Measurements from ENCODE around the gene MICAL2.

The MICAL2 gene

DNA sequence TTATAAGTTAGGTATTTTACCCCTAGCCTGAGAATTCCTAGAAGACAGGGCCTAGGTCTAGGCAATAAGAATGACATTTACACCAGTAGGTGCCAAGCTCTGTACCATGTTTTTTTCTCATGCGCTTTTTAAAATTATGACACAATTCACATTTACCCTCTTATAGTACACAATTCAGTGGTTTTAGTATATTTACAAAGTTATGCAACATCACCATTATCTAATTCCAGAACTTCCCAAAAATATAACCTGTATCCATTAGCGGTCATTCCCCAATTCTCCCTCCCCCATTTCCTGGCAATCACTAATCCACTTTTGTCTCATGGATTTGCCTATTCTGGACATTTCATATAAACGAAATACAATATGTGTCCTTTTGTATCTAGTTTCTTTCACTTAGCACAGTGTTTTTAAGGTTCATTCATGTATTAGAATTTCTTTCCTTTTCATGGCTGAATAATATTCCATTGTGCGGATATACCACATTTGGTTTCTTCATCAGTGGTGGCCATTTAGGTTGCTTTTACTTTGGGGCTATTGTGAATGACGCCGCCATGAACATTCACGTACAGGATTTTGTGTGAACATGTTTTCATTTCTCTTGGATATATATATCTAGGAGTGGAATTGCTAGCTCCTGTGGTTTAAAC is 92.4 kb downstream of the MICAL2 start:
- Histone ChIP-seq H3K36me3 (ENCODE audit: insufficient read depth, low read length) (peaks cover 46% of the 10 kb centered on the region), H3K27me3 (ENCODE audit: control insufficient read depth, insufficient read depth, low read length) (no peaks in the 10 kb centered on the region), H3K4me3 (ENCODE audit: low read length) (no peak overlapping the region), H3K9ac (ENCODE audit: low read depth, low read length) (no peak overlapping the region), H3K4me1 (ENCODE audit: control insufficient read depth, insufficient read depth, low read length) (peaks cover 54% of the 10 kb centered on the region), H3K4me2 (ENCODE audit: low read length) (no peak overlapping the region), H3K9me3 (replicated peaks; ENCODE audit: low read length) (no peaks in the 10 kb centered on the region)

DNA sequence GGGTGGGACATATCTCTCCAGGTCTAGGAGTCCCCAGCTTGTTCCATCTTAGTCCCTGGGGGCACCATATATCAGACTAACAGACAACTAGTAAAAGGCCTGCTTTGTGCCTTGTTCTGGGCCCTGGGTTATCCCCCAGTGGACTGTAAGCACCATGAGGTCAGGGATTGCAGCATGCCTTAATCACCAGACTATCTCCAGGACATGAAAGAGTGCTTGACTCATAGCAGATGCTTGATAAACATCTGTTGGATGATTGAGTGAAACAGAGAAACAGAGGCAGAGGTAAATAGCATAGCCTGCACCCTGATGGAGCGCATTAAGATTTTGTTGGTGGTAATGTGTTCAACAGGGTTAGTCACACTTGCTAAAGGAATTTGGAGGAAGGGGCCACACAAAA is 94.1 kb downstream of the MICAL2 start:
- Histone ChIP-seq H3K4me2 (ENCODE audit: low read length) (no peak overlapping the region), H3K4me3 (ENCODE audit: low read length) (no peak overlapping the region), H3K9me3 (replicated peaks; ENCODE audit: low read length) (no peaks in the 10 kb centered on the region), H3K36me3 (ENCODE audit: insufficient read depth, low read length) (peaks cover 51% of the 10 kb centered on the region), H3K27me3 (ENCODE audit: control insufficient read depth, insufficient read depth, low read length) (no peaks in the 10 kb centered on the region), H3K9ac (ENCODE audit: low read depth, low read length) (no peak overlapping the region), H3K4me1 (ENCODE audit: control insufficient read depth, insufficient read depth, low read length) (peaks cover 56% of the 10 kb centered on the region)

DNA sequence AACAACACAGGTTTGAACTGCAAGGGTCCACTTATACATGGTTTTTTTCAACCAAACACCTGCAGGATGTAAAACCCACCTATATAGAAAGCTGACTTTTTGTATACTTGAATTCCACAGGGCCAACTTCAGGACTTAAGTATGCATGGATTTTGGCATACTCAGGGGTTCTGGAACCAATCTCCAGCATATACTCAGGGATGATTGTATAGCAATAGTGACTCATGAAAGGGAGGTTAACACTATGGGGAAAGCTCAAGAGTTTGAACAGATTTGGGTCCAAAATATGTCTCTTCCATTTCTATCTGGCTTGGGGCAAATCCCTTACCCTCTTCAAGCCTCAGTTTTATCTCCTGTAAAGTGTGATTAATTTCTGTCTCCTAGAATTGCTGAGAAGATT is 94.9 kb downstream of the MICAL2 start:
- no peak overlapping the region for H3K4me3 ChIP-seq (ENCODE audit: low read length)
- H3K4me2 ChIP-seq (ENCODE audit: low read length): no peak overlapping the region
- no peaks in the 10 kb centered on the region for H3K9me3 ChIP-seq (replicated peaks; ENCODE audit: low read length)
- H3K4me1 ChIP-seq (ENCODE audit: control insufficient read depth, insufficient read depth, low read length): peaks cover 48% of the 10 kb centered on the region
- no peak overlapping the region for H3K9ac ChIP-seq (ENCODE audit: low read depth, low read length)
- peaks cover 53% of the 10 kb centered on the region for H3K36me3 ChIP-seq (ENCODE audit: insufficient read depth, low read length)
- H3K27me3 ChIP-seq (ENCODE audit: control insufficient read depth, insufficient read depth, low read length): no peaks in the 10 kb centered on the region

DNA sequence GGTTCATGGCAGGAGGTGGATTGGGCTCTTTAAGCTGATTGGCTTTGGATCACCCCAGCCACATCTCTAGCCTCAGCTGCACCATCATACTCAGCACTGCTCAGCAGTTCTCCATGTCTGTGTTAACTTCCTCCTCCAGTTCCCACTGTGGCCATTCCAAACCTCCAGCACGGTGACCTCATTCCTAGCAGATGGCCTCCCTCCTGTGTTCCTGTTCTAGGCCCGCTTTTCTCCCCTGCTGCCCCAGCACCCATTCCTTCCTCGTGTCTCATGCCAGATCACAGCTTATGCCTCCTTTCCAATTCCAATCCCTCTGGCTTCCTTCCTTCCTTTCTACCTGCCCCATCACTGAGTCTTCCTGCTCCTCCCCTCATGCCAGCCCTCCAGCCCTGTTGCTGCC is 96.1 kb downstream of the MICAL2 start:
- no peak overlapping the region for H3K4me3 ChIP-seq (ENCODE audit: low read length)
- H3K9me3 ChIP-seq (replicated peaks; ENCODE audit: low read length): no peaks in the 10 kb centered on the region
- no peak overlapping the region for H3K4me2 ChIP-seq (ENCODE audit: low read length)
- peaks cover 36% of the 10 kb centered on the region for H3K4me1 ChIP-seq (ENCODE audit: control insufficient read depth, insufficient read depth, low read length)
- H3K36me3 ChIP-seq (ENCODE audit: insufficient read depth, low read length): peaks cover 58% of the 10 kb centered on the region
- H3K27me3 ChIP-seq (ENCODE audit: control insufficient read depth, insufficient read depth, low read length): no peaks in the 10 kb centered on the region
- H3K9ac ChIP-seq (ENCODE audit: low read depth, low read length): no peak overlapping the region

DNA sequence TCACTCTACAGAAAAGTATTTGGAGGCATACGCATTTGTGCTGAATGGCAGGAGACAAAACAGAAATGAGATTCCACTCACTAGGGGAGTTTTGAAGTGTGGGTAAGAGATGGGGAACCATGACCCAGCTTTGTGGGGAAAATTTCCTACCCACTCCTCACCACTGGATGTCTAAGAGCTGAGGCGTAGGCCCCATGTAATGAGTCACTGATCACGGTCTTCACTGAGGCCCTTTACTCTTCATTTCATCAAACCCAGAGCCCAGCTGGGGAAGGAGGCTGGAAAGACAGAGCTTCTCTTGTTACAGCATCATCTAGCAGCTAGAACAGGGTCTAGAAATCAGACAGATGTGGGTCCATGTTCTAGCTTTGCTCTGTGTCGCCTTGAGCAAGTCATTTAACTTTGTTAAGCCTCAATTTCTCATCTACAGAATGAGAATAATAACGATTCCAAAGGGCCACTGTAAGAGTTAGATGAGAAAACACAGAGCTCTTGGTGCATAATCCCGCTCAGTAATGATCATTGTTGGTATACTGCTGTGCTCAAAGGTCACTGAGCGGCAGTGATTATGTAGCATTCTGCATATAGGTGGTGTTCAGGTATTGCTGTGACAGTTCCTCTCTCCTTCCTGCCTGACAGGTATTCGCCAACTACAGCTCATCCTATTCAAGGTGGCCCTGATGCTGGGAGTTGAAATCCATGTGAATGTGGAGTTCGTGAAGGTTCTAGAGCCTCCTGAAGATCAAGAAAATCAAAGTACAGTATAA is 97.2 kb downstream of the MICAL2 start:
- Histone ChIP-seq H3K27me3 (ENCODE audit: control insufficient read depth, insufficient read depth, low read length) (no peaks in the 10 kb centered on the region), H3K36me3 (ENCODE audit: insufficient read depth, low read length) (peaks cover 65% of the 10 kb centered on the region), H3K4me3 (ENCODE audit: low read length) (no peak overlapping the region), H3K4me2 (ENCODE audit: low read length) (no peak overlapping the region), H3K9me3 (replicated peaks; ENCODE audit: low read length) (no peaks in the 10 kb centered on the region), H3K4me1 (ENCODE audit: control insufficient read depth, insufficient read depth, low read length) (peaks cover 36% of the 10 kb centered on the region), H3K9ac (ENCODE audit: low read depth, low read length) (peak overlapping the region; percentile 26)

DNA sequence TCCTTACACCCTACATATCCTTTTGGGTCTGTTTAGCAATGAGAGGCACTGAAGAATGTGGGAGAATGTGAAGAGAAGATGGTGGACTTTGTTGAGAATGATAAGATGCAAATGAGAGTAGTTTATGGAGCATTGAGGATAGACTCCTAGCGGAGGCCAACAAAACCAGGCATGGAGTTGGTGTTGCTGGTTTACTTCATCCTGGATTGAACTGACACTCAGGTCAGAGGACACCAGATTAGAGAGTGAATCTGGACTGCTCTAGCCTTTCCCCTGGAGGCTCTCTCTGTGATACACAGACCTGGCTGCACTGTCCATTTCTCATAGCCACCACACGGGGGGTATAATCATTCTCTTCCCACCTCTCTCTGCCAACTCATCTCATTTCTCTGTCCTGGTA is 98.7 kb downstream of the MICAL2 start:
- Histone ChIP-seq H3K27me3 (ENCODE audit: control insufficient read depth, insufficient read depth, low read length) (no peaks in the 10 kb centered on the region), H3K4me1 (ENCODE audit: control insufficient read depth, insufficient read depth, low read length) (peaks cover 51% of the 10 kb centered on the region), H3K9ac (ENCODE audit: low read depth, low read length) (no peak overlapping the region), H3K4me2 (ENCODE audit: low read length) (no peak overlapping the region), H3K4me3 (ENCODE audit: low read length) (no peak overlapping the region), H3K36me3 (ENCODE audit: insufficient read depth, low read length) (peaks cover 74% of the 10 kb centered on the region), H3K9me3 (replicated peaks; ENCODE audit: low read length) (no peaks in the 10 kb centered on the region)

DNA sequence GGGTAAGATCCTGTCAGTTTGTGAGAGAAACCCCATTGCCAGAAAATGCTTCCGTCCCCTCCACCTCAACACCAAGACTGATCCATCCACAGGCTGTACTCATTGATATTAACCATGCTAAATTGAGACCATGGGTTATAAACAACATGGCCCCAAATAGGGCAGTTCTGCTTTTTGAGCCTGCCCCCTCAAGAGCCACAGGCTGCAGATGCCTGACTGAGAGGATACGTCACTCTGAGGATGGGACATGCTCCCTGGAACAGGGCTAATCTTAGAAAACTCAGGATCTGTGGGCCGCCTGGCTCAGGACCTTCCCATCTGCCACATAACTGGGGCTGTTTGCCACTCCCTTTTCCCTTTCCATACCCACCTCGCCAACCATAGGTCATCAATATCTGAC is 99.8 kb downstream of the MICAL2 start:
- no peak overlapping the region for H3K4me2 ChIP-seq (ENCODE audit: low read length)
- no peak overlapping the region for H3K9ac ChIP-seq (ENCODE audit: low read depth, low read length)
- H3K36me3 ChIP-seq (ENCODE audit: insufficient read depth, low read length): peaks cover 74% of the 10 kb centered on the region
- peaks cover 57% of the 10 kb centered on the region for H3K4me1 ChIP-seq (ENCODE audit: control insufficient read depth, insufficient read depth, low read length)
- H3K27me3 ChIP-seq (ENCODE audit: control insufficient read depth, insufficient read depth, low read length): no peaks in the 10 kb centered on the region
- no peaks in the 10 kb centered on the region for H3K9me3 ChIP-seq (replicated peaks; ENCODE audit: low read length)
- no peak overlapping the region for H3K4me3 ChIP-seq (ENCODE audit: low read length)

DNA sequence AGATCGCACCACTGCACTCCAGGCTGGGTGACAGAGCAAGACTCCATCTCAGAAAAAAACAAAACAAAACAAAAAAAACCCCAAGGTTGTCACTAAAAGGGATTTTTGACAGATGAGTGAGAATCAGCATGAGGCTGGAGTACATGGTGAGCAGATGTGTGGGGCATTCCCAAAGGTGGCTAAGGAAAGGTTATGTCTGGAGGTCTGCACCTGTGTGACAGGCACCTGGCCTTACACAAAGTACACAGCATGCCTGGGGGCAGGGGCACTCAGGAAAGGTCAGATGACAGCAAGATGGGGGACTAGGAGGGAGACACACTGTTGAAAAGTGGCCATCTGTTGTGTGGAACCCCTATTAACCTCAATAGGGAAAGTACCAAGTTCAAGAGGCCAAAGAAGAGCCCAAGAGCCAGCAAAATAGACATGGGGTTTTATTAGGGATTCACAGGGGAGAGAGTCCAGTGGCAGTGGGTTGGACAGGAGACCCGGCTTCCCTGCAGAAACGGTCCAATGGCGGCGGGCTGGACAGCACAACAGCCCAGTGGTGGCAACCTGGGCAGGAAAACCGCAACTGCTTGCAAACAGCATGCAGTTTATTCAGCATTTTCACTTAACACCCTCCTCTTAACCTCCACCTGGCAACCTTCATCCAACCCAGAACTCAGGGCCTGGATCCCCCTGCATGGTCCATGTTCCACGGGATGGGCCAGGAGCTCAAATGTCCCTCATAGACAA is 101.1 kb downstream of the MICAL2 start:
- Histone ChIP-seq H3K9ac (ENCODE audit: low read depth, low read length) (no peak overlapping the region), H3K4me1 (ENCODE audit: control insufficient read depth, insufficient read depth, low read length) (peaks cover 47% of the 10 kb centered on the region), H3K4me3 (ENCODE audit: low read length) (no peak overlapping the region), H3K9me3 (replicated peaks; ENCODE audit: low read length) (no peaks in the 10 kb centered on the region), H3K36me3 (ENCODE audit: insufficient read depth, low read length) (peaks cover 79% of the 10 kb centered on the region), H3K27me3 (ENCODE audit: control insufficient read depth, insufficient read depth, low read length) (no peaks in the 10 kb centered on the region), H3K4me2 (ENCODE audit: low read length) (no peak overlapping the region)

DNA sequence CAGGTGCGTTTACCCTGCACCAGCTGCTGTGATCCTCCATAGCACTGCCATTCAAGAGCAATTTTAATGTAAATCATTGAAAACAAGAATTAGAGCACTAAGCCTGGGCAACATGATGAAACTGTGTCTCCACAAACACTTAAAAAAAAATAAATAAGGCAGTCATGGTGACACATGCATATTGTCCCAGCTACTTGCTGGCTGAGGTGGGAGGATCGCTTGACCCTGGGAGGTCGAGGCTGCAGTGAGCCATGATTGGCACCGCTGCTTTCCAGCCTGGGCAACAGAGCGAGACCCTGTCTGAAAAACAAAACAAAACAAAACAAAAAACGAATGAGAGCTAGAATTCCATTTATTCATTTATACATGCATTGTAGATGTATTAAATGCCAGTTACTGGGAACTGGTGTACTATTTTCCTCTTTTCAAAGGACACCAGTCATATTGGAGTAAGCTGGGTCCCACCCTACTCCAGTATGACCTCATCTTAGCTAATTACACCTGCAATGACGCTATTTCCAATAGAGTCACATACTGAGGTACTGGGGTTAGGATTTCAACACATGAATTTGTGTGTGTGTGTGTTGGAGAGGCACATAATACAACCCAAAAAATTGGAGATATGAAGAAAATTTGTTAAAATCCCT is 101.9 kb downstream of the MICAL2 start:
- Histone ChIP-seq H3K4me2 (ENCODE audit: low read length) (no peak overlapping the region), H3K9me3 (replicated peaks; ENCODE audit: low read length) (no peaks in the 10 kb centered on the region), H3K4me3 (ENCODE audit: low read length) (no peak overlapping the region), H3K27me3 (ENCODE audit: control insufficient read depth, insufficient read depth, low read length) (no peaks in the 10 kb centered on the region), H3K36me3 (ENCODE audit: insufficient read depth, low read length) (peaks cover 82% of the 10 kb centered on the region), H3K9ac (ENCODE audit: low read depth, low read length) (no peak overlapping the region), H3K4me1 (ENCODE audit: control insufficient read depth, insufficient read depth, low read length) (peaks cover 39% of the 10 kb centered on the region)

DNA sequence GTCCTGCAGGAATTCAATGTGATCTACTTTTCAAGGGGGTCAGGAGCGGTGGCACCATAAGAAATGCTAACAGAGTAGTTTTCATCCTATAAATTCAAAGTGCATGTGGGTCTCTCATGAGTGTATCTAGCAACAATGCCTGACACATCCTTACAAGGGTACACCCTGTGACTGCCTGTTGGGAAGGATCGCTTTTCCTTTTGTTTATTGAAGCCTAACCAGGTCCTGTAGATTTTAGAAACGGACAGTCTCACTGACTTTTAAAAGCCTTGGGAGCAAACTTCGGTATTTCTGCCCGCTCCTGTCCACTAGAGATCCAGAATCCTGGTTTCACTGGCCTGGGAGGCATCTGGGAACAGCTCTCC is 102.4 kb downstream of the MICAL2 start:
- Histone ChIP-seq H3K27me3 (ENCODE audit: control insufficient read depth, insufficient read depth, low read length) (no peaks in the 10 kb centered on the region), H3K9me3 (replicated peaks; ENCODE audit: low read length) (no peaks in the 10 kb centered on the region), H3K4me1 (ENCODE audit: control insufficient read depth, insufficient read depth, low read length) (peaks cover 34% of the 10 kb centered on the region), H3K4me2 (ENCODE audit: low read length) (no peak overlapping the region), H3K9ac (ENCODE audit: low read depth, low read length) (no peak overlapping the region), H3K4me3 (ENCODE audit: low read length) (no peak overlapping the region), H3K36me3 (ENCODE audit: insufficient read depth, low read length) (peaks cover 84% of the 10 kb centered on the region)

DNA sequence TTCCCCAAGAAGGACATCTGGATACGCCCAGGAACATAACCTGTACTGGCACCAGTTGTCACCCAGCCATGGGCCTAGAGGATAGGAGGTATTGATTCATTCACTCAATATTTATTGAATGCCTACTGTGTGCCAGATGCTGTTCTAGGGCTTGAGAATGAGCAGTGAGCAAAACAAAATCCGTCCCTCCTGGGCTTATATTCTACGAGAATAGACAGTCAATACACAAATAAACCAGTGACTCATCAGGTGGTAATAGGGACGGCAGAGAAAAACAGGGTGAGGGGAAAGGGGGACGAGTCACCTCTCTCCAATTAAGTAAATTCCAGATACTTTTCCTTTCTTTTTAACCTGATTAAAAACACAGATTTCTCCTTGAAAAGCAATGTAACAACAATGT is 103.5 kb downstream of the MICAL2 start:
- Histone ChIP-seq H3K36me3 (ENCODE audit: insufficient read depth, low read length) (peaks cover 86% of the 10 kb centered on the region), H3K27me3 (ENCODE audit: control insufficient read depth, insufficient read depth, low read length) (no peaks in the 10 kb centered on the region), H3K9ac (ENCODE audit: low read depth, low read length) (peak overlapping the region; percentile 1), H3K4me3 (ENCODE audit: low read length) (no peak overlapping the region), H3K4me2 (ENCODE audit: low read length) (peak overlapping the region; percentile 4), H3K4me1 (ENCODE audit: control insufficient read depth, insufficient read depth, low read length) (peaks cover 32% of the 10 kb centered on the region), H3K9me3 (replicated peaks; ENCODE audit: low read length) (no peaks in the 10 kb centered on the region)

Data from skeletal muscle satellite cell (primary cell).